Cerebellar nuclear complex (tissue), 1 donor: ENCODE measurements around the gene MAGI2.
A peak's percentile ranks its signal among the peaks of the same experiment; 100 is the strongest.

Experiments used
- DNase-seq, 2 experiments: peaks; one replicate each; lab custom pipeline; 2025; lab: John Stamatoyannopoulos, UW

MAGI2 gene

DNA sequence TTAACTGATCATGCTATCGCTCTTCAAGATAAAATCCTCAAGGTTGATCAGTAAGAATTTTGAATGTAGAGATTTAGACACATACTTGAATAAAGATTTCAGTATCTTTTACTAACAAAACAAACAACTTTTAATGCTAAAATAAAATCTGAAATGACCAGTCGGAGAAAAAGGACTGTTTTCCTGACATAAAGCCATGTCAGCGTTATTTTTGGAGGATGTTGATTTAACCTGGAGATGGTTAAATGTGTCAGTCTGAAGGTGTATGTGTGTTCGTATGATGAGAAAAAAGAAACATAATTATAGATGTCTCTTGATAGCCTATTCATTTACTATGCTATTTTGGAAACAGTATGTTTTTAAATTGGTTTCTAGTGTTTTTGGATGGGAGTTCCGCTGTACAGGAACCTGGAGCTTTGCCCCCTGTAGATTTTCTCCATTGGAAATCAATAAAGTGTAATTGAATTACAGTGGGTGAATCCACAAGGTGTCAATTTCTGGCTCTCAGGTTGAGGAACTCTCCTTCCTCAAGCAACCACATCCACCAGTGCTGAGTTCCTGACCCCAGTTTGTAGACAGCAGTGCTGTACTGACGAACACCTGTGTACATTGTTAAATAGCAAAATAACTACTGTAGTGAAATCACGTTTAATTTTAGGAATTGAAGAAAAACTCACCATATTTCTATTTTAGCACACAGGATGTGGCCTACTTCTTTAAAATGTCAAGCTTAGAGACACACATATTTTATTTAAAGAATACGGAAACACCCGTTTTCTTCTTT, 670.1 kb downstream of the MAGI2 start:
- DNase-seq = no peak

DNA sequence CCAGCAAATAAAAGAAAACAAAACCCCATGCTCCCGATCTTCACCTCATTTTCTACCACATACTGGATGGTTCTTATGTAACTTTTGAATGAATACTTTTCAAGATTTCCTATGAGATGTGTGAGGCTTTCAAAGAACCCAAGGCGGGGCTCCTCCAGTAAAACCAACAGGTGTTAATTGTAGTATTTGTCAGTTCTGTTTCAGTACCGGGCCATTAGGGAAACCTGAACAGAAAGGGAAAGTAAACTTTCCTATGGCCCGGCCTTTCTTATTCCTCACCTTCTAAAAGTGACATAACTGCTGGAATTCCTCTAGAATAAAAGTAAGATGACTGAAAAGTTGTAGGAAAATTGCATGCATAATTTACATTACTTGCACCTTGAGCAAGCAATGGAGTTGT, 672.9 kb downstream of the MAGI2 start:
- no peak for DNase-seq

DNA sequence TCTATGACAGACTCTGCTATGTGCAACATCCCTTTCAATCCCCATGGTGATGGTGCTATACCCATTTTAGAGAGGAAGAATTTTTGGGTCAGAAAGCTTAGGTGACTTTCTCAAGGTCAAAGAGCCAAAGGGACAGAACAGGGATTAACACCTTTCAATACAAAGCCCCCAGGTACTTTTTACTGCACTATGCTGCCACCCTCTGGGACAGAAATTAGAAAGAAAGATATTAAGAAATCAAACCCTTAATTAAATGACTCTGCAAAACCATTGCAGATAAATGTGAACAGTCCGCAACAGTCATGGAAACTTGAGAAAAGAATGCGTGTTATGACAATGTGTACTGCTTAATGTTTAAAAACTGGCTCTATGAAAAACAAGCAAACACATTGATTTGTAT, 673.7 kb downstream of the MAGI2 start:
- no peak for DNase-seq

- DNase-seq = no peak
Measured at GRCh38 chr7:78777829-78778228, 675.6 kb downstream of the MAGI2 start.

- DNase-seq = no peak
Measured at GRCh38 chr7:78770422-78771410, 682.8 kb downstream of the MAGI2 start.

DNA sequence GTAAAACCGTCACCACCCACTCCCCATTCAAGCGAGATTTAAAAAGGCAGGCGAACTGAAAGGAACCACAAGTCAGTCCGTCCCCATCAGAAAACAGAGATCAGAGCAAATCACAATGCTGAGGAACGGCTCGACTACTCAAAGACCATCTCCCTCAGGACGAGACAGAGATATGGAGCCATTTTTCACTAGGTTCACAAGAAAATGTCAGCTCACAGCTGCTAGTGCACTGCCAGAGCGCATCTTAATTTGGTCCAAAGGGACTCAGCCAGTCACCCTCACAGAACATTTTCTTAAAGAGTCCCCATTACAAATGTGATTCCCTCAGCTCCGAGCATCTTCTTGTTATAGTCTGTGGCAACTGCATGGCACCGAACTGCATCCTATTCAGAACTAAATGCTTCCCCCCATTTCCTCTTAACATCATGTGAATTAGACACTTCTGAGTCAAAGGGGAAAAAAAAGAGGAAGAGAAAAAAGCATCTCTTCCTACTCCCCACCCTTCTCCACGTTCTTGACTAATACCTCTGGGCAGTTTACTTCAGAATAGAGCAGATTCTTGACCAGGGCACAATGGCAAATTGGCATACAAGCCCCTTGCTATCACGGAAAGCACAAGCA, 683.9 kb downstream of the MAGI2 start:
- peak in 1 of 2 experiments; percentile 40 for DNase-seq

DNA sequence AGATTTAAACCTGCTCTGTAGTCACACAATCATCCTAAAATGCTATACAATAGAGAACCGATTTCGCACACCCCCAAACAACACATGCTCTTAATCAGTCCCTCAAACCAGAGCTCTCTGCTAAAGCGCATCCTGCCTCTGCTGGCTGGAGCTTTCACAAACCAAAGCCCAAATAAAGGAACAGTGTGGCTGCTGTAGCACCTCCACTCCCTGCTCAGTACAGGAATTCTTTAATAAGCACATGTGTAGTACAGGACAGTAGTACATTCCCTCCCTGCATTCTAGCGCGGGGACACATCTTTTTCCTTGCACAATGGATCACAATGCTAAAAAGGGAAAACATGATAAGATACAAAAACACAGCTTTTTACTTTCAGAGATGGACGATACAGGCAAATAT, 684.6 kb downstream of the MAGI2 start:
- DNase-seq = peak in 1 of 2 experiments; percentile 9

GRCh38 chr7:78765943-78766729, 687.3 kb downstream of the MAGI2 start:
- DNase-seq = no peak

GRCh38 chr7:78764571-78764970, 688.9 kb downstream of the MAGI2 start:
- no peak for DNase-seq

DNA sequence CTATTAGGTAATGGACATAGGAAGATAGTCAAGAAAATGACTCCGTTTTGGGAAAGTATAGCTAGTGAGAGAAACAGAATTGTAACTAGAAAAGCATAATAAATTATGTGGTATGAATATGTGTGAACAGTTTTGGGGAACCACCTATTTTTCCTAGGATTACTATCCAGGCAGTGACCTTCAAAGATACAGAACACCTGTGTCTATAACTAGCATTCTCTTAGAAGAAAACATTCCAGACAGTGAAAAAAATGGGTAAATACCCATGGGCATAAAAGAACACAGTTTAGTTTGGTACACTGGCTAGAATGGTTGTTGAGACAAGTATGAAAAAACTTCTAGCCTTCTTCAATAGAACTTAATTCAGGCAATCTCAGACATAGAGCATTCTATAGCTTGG, 690.8 kb downstream of the MAGI2 start:
- no peak for DNase-seq

GRCh38 chr7:78760620-78761355, 692.7 kb downstream of the MAGI2 start:
- no peak for DNase-seq

DNA sequence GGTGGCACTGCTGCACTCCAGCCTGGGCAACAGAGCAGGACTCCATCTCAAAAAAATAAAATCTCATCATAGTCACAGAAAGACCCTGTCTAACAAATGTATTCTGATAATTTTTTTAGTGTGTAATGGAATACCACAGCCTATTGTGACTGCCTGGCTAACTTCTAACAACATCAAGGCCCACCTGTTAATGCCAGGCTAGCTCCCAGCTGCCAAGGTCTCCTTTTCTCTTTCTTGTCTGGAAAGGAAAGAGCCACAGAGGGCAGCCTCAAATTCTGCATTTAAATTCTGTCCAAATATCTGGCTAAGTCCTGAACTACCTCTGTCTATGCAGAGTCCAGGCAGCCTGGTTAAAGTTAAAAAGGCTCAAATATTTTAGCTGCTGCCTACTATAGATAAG, 700.9 kb downstream of the MAGI2 start:
- DNase-seq = no peak

DNA sequence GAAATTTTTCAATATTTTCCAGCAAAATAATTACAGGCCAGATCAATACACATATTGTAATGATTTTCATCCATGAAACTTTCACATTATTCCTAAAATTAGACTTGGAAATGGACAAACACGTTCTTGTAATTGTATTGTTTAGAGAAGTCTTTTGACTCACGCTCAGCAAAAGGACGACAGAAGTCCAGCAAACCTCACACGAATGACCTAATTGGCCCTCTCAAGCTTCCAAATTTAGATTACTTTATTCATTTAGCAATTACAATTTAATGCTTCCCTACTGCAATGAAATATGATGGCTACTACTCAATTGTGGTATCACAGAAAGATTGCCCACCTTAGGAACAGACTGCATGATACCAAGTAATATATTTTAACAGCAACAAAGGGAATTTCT, 702.2 kb downstream of the MAGI2 start:
- DNase-seq = no peak

DNA sequence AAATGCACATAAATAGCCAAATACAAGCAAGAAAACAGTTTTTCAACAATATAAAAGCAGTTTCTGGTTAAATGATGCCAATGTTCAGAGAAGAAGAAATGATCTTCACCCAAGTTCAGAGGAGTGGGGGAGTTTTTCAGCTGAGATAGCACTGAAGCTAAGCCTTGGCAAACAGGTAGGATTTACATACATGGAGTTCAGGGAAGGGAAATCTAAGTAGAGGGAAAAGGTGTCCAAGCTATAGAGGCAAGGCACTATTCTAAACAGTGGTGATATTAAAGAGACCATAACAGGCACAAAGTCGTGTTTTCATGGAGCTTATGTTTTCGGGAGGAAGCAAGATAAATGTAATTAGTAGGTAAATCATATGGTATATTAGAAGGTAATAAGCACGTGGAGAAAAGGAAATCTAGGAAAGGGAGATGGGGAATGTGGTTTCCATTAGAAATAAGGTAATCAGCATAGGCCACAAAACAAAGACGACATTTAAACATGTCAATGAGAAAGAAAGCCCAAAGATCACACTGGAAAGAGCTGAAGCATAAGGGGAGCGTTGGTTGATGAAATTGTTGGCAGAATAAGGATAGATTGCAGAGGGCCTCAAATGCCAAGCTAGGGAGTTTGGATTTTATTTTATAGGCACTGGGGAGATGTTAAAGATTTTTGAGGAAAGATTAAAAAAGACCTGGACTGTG, 704.3 kb downstream of the MAGI2 start:
- no peak for DNase-seq

GRCh38 chr7:78747592-78747991, 705.9 kb downstream of the MAGI2 start:
- no peak for DNase-seq

DNA sequence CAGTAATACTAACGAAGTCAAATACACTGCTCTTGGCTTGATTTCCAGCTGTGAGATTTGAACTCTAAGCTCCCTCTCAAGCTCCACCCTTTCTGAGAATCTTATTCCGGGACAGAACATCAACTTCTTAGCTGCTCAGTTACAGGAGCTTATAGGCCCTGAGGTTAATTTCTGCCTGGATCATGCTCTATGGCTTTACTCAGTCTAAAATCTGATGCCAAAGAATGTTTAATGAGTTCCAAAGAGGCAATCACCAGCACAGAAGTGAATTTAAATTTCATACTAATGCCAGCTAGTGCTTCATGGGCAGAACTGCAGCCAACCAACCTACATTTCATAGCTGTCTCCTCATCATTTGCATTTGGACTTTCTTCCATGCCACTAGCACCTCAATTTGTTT, 707.2 kb downstream of the MAGI2 start:
- no peak for DNase-seq

DNA sequence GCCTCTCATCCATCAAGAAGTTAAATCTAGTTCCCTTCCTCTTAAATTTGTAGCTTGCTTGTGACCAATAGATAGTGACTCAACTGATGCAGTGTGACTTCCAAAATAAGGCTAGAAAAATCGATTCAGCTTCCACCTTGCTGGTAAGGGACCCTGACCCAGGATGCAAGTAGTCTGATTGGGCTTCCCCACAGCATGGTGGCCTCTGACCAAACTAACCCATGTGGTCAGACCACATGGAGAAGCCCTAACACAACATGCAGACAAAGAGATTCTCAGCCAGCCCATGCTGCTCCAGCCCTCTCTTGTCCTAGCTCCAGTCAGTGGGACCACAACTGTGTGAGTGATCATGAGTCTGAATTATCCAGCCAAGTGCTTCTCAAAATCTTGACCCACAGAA, 710.8 kb downstream of the MAGI2 start:
- no peak for DNase-seq

- DNase-seq = no peak
Measured at GRCh38 chr7:78736548-78736947, 716.9 kb downstream of the MAGI2 start.

DNA sequence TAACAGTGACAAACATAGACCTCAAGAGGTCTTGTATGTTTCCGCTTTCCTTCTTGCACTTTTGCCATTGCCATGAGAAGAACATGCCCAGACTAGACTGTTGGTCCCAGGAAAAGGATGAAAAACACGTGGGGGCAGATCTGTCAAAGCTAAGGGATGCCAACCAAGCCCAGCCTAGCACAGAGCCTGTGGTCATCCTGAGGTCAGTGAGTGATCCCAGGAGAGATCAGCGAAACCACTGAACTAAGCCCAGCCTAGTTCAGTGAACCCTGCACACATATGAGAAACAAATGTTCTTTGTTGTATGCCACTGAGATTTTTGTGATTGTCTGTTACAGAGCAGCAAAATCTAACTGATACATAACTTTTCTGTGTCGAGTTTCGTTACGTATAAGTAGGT, 718.8 kb downstream of the MAGI2 start:
- no peak for DNase-seq

GRCh38 chr7:78720066-78720465, 733.4 kb downstream of the MAGI2 start:
- DNase-seq = no peak
